NB4 (cell line): ENCODE data around the gene RPTOR.

Experiments used
- CTCF ChIP-seq: IDR thresholded peaks from one replicate; pipeline ENCODE4 v1.5.1; 2012; ENCODE audit warnings: low read depth, low read length
- MAX ChIP-seq: IDR thresholded peaks from 2 replicates; pipeline ENCODE4 v1.6.1; 2011; ENCODE audit warnings: low read depth, low read length
- POLR2A ChIP-seq: IDR thresholded peaks from 2 replicates; pipeline ENCODE4 v1.6.1; 2011; ENCODE audit warnings: mild to moderate bottlenecking; ENCODE audit not compliant: insufficient read length; ENCODE audit errors: extremely low read depth

DNA sequence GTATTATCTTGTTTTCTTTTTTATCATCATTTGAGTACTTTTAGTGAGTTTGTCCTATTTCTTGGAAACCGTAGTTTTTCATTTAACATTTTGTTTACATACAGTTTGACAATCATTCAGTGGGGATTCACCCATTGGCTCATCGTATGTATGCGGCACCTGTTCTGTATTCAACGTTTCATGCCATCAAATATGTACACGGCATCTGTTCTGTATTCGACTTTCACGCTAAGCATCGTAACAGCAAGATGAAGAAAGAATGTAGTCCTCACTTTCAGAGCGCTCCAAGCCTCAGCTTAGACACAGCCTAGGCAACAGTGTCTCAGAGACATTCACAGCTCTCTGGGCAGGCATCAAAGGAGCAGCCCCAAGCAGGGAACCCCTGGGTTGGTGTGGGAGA lies 269.9 kb downstream of the RPTOR start:
- TF ChIP-seq POLR2A (no peak), MAX (no peak), CTCF (no peak)
